ENCODE measurements around the gene FAF1.

FAF1 gene

DNA sequence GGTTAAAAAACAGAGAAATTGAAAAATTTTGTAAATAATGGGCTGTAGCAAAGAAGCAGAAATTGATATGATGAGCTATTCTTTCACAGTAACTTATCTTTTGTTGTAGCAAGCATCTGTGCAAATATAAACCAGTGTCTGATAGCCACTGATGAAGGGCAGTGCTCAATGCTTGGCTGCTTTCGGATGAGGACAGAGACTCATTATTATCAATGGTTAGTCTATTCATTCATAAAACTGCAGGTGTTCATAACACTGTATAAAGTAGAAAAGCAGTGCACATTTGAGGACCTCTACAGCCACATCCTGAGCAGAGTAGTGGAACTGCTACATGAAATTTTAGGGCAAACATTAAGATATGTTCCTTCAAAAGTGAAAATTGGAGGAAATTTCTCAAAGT is 107.2 kb downstream of the FAF1 start:
- peaks cover 7% of the 10 kb centered on the region for H3K36me3 Mint-ChIP-seq (ENCODE audit: low read depth)
- H3K27me3 Mint-ChIP-seq (ENCODE audit: low read depth), result no peaks in the 10 kb centered on the region
- peak overlapping the region in 1 of 3 experiments; percentile 63 for H3K27ac Mint-ChIP-seq
- no peak overlapping the region for H3K4me3 Mint-ChIP-seq
- H3K9me3 Mint-ChIP-seq, result peaks cover 2% of the 10 kb centered on the region
- H3K4me1 Mint-ChIP-seq, result no peaks in the 10 kb centered on the region
- TF ChIP-seq, protein P1, sequence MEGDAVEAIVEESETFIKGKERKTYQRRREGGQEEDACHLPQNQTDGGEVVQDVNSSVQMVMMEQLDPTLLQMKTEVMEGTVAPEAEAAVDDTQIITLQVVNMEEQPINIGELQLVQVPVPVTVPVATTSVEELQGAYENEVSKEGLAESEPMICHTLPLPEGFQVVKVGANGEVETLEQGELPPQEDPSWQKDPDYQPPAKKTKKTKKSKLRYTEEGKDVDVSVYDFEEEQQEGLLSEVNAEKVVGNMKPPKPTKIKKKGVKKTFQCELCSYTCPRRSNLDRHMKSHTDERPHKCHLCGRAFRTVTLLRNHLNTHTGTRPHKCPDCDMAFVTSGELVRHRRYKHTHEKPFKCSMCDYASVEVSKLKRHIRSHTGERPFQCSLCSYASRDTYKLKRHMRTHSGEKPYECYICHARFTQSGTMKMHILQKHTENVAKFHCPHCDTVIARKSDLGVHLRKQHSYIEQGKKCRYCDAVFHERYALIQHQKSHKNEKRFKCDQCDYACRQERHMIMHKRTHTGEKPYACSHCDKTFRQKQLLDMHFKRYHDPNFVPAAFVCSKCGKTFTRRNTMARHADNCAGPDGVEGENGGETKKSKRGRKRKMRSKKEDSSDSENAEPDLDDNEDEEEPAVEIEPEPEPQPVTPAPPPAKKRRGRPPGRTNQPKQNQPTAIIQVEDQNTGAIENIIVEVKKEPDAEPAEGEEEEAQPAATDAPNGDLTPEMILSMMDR (IDR thresholded peaks at IDR 0.05; ENCODE audit: unreplicated experiment in 3 of 3), result no peak

DNA sequence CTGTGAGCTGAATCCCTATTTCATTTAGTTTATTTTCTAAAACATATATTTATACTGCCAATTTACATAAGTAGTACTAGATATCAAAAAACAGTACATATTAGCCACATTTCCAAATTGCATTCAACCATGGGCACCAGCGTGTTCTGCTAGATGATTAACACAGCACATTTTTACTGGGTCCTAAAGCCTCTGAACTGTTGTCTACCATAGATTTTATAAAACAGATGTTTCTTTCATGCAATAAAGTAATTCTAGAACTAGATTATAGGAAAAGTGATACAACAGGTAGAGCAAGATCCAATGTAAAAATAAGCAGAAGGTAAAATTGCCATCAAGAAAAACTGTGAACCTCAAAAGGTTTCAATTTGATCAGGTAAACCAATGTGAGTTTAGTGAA is 108.6 kb downstream of the FAF1 start:
- TF ChIP-seq, protein P1 (IDR thresholded peaks at IDR 0.05; ENCODE audit: unreplicated experiment in 3 of 3), result no peak
- H3K36me3 Mint-ChIP-seq (ENCODE audit: low read depth), result peaks cover 16% of the 10 kb centered on the region
- peaks cover 9% of the 10 kb centered on the region for H3K9me3 Mint-ChIP-seq
- no peak overlapping the region for H3K27ac Mint-ChIP-seq
- H3K4me3 Mint-ChIP-seq, result no peak overlapping the region
- no peaks in the 10 kb centered on the region for H3K4me1 Mint-ChIP-seq
- no peaks in the 10 kb centered on the region for H3K27me3 Mint-ChIP-seq (ENCODE audit: low read depth)

DNA sequence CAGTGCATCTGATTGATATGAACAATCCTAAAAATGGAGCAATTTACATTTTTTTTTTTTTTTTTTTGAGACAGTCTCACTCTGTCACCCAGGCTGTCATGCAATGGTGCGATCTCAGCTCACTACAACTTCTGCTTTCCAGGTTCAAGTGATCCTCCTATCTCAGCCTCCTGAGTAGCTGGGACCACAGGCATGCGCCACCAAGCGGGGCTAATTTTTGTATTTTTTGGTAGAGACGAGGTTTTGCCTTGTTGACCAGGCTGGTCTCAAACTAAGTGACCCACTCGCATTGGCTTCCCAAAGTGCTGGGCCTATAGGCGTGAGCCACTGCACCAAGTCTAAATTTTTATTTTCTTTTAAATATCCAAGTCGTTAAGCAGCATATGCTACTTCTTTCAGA is 109.0 kb downstream of the FAF1 start:
- TF ChIP-seq, protein P1 (IDR thresholded peaks at IDR 0.05; ENCODE audit: unreplicated experiment in 3 of 3), result no peak
- no peak overlapping the region for H3K4me3 Mint-ChIP-seq

DNA sequence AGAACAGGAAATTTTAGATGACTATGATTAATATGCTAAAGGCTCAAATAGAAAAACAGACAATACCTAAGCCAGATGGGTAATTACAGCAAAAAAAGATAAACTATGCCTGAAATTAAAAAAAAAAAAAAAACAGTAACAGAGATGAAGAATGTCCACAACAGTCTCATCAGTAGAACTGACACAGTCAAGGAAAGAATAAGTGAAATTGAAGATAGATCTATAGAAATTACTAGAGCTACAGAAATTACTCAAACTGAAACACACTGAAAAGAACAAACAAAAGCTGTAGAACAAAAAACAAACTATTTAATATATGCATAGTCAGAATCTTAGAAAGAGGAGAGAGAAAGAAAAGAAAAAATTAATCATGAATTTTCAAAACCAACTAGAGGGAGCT is 112.8 kb downstream of the FAF1 start:
- no peaks in the 10 kb centered on the region for H3K27me3 Mint-ChIP-seq (ENCODE audit: low read depth)
- peaks cover 11% of the 10 kb centered on the region for H3K9me3 Mint-ChIP-seq
- H3K36me3 Mint-ChIP-seq (ENCODE audit: low read depth), result peaks cover 16% of the 10 kb centered on the region
- no peak overlapping the region for H3K4me3 Mint-ChIP-seq
- TF ChIP-seq, protein P1 (IDR thresholded peaks at IDR 0.05; ENCODE audit: unreplicated experiment in 3 of 3), result no peak
- no peaks in the 10 kb centered on the region for H3K4me1 Mint-ChIP-seq
- H3K27ac Mint-ChIP-seq, result no peak overlapping the region

More for the DNA sequence above, 109.0 kb downstream of the FAF1 start:
- H3K36me3 Mint-ChIP-seq (ENCODE audit: low read depth), result peaks cover 16% of the 10 kb centered on the region
- no peak overlapping the region for H3K27ac Mint-ChIP-seq
- H3K27me3 Mint-ChIP-seq (ENCODE audit: low read depth), result no peaks in the 10 kb centered on the region
- H3K9me3 Mint-ChIP-seq, result peaks cover 9% of the 10 kb centered on the region
- no peaks in the 10 kb centered on the region for H3K4me1 Mint-ChIP-seq

DNA sequence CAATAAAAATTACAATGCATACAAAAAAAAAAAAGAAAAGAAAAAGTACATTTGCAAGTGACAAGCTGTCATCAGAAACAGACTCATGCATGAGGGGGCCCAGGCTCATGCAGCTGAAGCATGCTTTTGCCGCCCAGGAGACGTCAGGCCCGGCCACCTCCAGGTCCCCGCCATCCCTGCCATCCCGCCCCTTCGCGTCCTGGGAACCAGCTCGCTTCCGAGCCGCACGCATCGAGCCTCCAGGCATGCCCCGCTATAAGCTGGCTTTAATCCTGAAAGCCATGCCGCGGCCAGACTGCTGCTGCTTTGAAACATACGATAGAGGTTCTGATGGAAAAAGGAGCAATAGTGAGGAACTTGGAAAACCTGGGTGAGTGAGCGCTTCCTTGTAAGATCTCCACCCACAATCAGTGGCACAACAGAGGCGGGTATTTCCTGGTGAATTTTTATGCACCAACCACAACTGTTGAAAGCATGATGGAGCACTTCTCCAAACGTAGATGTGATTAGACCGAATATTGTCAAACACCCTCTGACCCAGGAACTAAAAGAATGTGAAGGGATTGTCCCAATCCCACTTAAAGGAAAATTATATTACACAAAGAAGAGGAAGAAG is 113.7 kb downstream of the FAF1 start:
- H3K4me3 Mint-ChIP-seq, result no peak overlapping the region
- H3K27ac Mint-ChIP-seq, result no peak overlapping the region
- TF ChIP-seq, protein P1 (IDR thresholded peaks at IDR 0.05; ENCODE audit: unreplicated experiment in 3 of 3), result no peak
- H3K27me3 Mint-ChIP-seq (ENCODE audit: low read depth), result no peaks in the 10 kb centered on the region
- H3K4me1 Mint-ChIP-seq, result no peaks in the 10 kb centered on the region
- peaks cover 11% of the 10 kb centered on the region for H3K9me3 Mint-ChIP-seq
- H3K36me3 Mint-ChIP-seq (ENCODE audit: low read depth), result peaks cover 16% of the 10 kb centered on the region

DNA sequence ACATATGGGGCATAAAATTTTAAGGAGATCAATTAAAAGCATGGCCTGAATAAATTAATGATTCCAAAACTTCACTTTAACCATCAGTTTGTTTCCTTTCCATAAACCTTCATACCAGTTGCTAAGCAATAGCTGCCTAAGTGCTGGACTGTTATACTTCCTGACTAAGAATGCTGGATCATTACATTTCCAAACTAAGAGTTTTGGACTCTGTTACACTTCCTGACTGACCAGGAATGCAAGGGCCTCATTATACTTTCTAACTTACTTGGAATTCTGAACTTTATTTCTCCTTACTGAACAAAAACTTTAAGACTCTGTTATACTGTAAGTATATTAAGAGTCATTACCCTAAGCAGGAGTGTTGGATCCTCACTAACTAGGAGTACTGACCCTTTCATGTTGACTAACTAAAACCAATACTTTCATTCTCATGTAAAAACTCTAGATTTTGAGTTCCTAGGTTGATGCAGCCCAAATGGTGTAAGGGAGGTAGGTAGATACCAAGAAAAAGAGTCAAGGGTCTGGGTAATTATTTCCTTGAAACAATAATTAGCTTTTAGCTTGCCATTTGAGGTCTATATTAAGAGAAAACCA is 118.2 kb downstream of the FAF1 start:
- Mint-ChIP-seq H3K9me3 (peaks cover 3% of the 10 kb centered on the region), H3K27me3 (ENCODE audit: low read depth) (no peaks in the 10 kb centered on the region), H3K4me1 (no peaks in the 10 kb centered on the region), H3K36me3 (ENCODE audit: low read depth) (peaks cover under 1% of the 10 kb centered on the region), H3K4me3 (no peak overlapping the region), H3K27ac (peak overlapping the region; percentile 42 to 75 (median 66))
- TF ChIP-seq, protein P1 (IDR thresholded peaks at IDR 0.05; ENCODE audit: unreplicated experiment in 3 of 3), result no peak

All from nephron (organoid).